ENCODE results near the gene TPSD1. TPM values are rescaled to one million over a fixed set of nuclear protein-coding genes. Genes with fewer than 3 reads are reported as not detected.
"Not testable (repeated sequence)": the region's sequence is repeated elsewhere in the genome, so short reads cannot be mapped to it uniquely, and the experiment has no call there.

The TPSD1 gene
- total RNA-seq, 1 donor from 2014 or later: not detected

- no peak for DNase-seq (ENCODE audit: low spot score)
Measured at GRCh38 chr16:1262210-1262845, 6.5 kb downstream of the TPSD1 start.

DNA sequence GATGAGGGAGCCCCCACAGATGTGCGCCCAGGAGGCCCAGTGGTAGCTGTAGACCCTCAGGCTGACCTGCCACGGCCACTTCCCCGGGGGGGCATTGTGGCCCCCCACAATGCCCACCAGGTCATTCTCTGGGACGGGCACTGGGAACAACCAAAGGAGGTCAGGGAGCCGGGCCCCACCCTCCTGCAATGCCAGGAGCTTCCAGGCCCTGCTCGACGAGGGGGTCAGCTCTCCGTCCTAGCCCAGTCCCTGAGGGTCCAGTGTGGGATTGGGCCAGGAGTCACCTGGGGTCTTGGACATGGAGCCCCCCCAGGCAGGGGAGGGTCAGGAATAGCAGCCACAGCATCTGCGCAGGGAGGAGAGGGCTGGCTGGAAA is 7.0 kb downstream of the TPSD1 start:
- no peak for DNase-seq (ENCODE audit: low spot score)

GRCh38 chr16:1263591-1264344 is 7.9 kb downstream of the TPSD1 start:
- DNase-seq (ENCODE audit: low spot score): no peak

GRCh38 chr16:1264345-1265089 is 8.6 kb downstream of the TPSD1 start:
- no peak for DNase-seq (ENCODE audit: low spot score)

GRCh38 chr16:1265090-1265630 is 9.3 kb downstream of the TPSD1 start:
- DNase-seq (ENCODE audit: low spot score): no peak

DNA sequence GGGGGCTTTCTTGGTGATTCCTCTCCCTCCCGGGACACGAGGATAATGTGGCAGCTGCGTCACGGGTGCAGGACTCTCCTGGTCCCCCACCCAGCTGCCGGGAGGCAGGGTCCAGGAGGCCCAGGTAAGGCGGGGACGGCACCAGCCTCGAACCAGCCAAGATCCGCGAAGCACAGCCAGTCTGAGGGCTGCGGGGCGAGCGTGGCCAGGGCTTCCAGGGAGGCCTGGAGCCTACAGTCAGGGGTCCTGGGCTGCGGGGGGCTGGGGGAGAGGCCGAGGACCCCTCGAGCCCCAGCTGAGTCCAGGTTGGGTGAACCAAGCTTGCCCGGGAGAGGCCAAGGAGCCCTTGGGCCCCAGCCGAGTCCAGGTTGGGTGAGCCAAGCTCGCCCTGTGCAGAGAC is 10.0 kb downstream of the TPSD1 start:
- DNase-seq (ENCODE audit: low spot score): no peak

DNA sequence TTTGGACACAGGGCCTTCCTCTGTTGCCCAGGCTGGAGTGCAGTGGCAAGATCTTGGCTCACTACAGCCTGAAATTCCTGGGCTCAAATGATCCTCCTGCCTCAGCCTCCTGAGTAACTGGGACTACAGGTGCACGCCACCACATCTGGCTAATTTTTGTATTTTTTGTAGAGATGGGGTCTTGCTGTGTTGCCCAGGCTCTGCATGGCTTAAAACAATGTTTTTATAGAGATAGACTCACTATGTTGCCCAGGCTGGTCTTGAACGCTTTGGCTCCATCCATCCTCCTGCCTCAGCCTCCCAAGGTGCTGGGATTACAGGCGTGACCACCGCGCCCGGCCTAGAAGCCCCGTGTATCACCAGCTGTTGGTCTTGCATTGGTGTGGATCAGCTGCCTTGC is 13.5 kb downstream of the TPSD1 start:
- not testable (repeated sequence) for DNase-seq (ENCODE audit: low spot score)

GRCh38 chr16:1271380-1271723 is 15.5 kb downstream of the TPSD1 start:
- no peak for DNase-seq (ENCODE audit: low spot score)

DNA sequence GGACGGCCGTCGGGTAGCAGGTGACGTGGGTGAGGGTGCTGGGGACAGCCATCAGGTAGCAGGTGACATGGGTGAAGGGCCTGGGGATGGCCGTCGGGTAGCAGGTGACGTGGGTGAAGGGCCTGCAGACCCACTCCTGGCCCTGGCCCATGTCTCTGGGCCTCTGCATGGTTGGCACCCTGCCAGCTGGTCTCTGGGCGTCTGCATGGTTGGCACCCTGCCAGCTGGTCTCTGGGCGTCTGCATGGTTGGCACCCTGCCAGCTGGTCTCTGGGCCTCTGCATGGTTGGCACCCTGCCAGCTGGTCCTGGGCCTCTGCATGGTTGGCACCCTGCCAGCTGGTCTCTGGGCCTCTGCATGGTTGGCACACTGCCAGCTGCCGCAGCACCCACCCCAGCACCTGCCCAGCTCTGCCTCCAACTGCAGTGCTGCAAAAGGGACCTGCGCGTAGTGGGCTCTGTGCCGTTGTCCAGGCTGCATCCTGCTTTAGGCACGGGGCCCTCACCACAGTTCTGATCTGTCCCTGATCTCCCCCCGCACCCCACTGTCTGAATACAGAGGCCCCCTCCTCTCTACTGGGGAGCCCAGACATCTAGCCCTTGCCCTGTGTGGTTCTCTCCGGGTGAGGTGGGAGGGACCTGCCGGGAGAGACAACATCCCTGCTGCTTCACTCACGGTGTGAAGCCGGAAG is 16.0 kb downstream of the TPSD1 start:
- DNase-seq (ENCODE audit: low spot score): not testable (repeated sequence)

DNA sequence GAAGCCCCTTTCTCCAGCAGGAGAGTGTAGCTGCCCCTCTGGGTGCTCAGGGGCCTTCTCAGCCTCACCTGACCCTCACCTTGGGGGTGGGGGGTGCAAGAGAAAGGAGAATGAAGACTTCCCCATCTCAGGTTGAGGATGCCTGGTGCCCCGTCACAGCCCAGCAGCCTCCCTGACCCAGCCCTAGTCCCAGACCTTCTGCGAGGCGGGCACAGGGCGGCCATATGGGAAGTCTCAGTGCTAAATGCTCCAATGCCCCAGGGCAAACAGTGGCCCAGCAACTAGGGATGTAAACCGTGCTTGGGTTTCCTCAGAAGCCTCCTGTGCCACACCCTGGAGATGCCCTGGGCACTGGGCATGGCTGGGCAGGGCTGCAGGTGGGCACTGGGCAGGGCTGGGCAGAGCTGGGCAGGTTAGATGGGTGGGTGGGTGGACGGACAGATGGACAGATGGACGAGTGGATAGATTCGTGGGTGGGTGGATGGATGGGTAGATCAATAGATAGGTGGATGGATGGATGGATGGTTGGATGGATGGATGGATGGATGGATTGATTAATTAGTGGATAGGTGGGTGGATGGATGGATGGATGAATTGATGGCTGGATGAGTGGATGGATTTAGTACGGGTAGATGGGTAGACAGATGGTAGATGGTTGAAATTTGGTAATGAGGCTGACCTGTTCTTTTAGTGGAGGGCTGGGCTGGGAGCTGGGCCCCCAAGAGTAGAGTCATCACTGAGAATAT is 16.8 kb downstream of the TPSD1 start:
- no peak for DNase-seq (ENCODE audit: low spot score)

GRCh38 chr16:1273816-1274215 is 17.9 kb downstream of the TPSD1 start:
- DNase-seq (ENCODE audit: low spot score): no peak

GRCh38 chr16:1274767-1275166 is 18.9 kb downstream of the TPSD1 start:
- DNase-seq (ENCODE audit: low spot score): no peak

DNA sequence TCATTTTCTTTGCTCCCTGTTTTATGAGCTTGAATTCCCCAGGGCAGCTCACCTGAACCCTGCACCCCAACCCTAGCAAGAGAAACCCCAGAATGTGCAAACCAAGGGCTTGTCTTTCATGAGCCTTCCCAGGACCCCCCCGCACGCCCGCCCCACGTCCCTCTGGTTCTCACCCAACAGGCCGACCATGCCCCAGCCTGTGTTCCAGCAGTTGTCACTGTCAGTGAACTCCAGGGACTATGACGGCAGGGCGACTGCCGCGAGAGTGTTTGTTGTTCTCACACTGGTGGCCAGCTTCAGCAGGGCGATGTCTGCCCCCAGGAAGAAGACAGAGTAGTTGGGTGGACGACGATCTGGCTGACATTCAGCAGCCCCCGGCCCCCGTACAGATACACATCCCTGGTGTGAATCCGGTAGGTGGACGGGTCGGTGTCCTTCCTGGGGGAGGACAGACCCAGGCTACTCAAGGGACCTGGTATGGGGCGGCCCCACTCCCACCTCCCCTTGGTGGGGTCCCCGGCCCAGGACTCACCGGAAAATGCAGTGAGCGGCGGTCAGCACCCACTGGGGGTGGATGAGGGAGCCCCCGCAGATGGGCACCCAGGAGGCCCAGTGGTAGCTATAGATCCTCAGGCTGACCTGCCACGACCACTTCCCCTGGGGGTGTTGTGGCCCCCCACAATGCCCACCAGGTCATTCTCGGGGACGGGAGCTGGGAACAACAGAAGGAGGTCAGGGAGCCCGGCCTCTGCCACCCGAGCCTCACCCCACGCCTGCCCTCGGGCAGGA is 20.1 kb downstream of the TPSD1 start:
- no peak for DNase-seq (ENCODE audit: low spot score)

DNA sequence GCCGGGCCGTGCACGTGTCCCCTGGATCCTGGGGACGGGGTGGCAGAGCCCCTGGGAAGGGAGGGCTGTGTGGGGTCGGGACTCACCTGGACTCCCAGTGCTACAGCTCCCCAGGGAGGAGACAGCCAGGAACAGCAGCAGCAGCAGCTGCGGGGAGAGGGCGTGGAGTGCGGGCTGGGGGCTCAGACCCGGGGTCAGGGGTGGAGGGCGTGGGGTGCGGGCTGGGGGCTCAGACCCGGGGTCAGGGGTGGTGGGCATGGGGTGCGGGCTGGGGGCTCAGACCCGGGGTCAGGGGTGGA is 20.7 kb downstream of the TPSD1 start:
- no peak for DNase-seq (ENCODE audit: low spot score)

GRCh38 chr16:1277151-1277598 is 21.3 kb downstream of the TPSD1 start:
- DNase-seq (ENCODE audit: low spot score): no peak

DNA sequence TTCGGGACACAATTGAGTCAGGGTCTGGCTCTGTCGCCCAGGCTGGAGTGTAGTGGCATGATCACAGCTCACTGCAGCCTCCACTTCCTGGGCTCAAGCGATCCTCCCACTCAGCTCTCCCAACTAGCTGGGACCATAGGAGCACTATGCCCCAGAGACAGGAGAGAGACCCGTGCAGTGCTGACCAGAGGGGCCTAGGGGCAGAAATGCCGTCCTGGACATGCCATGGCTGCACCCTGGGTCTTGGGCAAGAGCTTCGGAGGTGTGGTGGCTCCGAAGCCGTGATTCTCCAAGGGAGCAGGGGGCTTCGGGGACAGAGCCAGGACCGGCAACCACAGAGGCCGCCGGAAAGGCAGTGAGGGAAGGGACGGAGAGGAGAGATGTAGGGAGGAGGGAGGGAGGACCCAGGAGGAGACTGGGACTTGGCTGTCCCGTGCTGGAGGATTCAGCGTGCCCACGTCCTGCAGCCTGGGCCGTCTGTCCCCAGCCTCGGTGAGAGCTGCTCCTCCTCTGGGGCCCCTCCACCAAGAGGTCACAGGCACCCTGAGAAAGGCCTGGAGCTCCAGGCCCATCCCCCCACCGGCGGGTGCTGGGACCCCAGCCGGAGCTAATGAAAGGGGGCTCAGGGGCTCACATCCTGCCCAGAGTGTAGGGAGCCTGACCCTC is 21.9 kb downstream of the TPSD1 start:
- no peak for DNase-seq (ENCODE audit: low spot score)

DNA sequence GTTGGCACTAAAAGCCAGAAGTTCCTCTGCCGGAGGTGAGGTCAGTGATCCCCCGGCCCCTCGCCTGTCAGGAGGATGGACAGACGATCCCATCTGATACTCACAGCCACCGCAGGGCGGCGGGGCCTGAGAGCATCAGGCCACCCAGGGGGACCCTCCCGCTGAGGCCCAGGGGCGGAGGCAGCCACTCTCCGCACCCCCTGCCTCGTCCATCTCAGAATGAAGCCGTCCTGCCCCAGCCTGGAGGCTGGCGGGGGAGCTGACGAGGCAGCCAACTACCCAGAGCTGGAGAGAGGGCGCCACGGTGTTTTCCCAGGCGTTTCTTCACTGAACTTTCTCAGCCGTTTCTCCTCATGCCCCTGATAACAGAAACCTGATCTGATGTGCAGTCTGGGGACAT is 22.6 kb downstream of the TPSD1 start:
- DNase-seq (ENCODE audit: low spot score): no peak

GRCh38 chr16:1279081-1279944 is 23.4 kb downstream of the TPSD1 start:
- DNase-seq (ENCODE audit: low spot score): no peak
